Esophagus muscularis mucosa (tissue), 3 donors: Measurements from ENCODE around the gene KDM1A.

Experiments used
- POLR2A ChIP-seq: fragments of 450-650 bp; IDR thresholded peaks from one replicate; pipeline ENCODE4 v1.6.1; 2017; ENCODE audit warnings: antibody characterized with exemption, moderate library complexity, mild to moderate bottlenecking, low read depth
- POLR2AphosphoS5 ChIP-seq, 2 donors: sonication (generic); formaldehyde crosslinking; IDR thresholded peaks; one replicate each; pipeline ENCODE4 v1.6.1; 2017; ENCODE audit warnings: antibody characterized with exemption in 2 of 2
- TF ChIP-seq, protein P1 (sequence below), 3 experiments: fragments of 200-600 bp in 2 of 3; fragments of 450-650 bp in 1 of 3; sonication (generic) in 2 of 3; IDR thresholded peaks; one replicate each; pipeline ENCODE4 v1.5.1; 2017 to 2019; ENCODE audit warnings: antibody characterized with exemption in 3 of 3, mild to moderate bottlenecking in 2 of 3, moderate library complexity in 1 of 3

DNA sequence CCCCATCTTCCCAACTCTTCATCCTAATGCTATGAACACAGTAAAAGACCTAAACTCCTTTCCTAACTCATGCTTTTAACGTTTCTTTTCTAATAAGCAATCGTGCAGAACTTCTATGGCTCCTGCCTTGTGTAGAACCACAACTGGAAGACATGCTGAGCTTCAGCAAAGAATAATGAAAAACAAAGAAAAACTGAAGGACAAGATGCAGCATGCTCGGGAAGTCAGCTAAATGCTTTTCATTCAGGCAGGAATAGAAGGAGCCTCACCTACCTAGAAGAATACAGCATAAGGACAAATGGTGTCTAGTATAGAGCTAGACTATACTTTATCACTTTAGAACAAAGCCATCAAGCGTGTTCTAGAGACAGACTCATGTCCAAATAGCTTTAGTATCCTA is 103.5 kb downstream of the KDM1A start:
- TF ChIP-seq, protein P1, sequence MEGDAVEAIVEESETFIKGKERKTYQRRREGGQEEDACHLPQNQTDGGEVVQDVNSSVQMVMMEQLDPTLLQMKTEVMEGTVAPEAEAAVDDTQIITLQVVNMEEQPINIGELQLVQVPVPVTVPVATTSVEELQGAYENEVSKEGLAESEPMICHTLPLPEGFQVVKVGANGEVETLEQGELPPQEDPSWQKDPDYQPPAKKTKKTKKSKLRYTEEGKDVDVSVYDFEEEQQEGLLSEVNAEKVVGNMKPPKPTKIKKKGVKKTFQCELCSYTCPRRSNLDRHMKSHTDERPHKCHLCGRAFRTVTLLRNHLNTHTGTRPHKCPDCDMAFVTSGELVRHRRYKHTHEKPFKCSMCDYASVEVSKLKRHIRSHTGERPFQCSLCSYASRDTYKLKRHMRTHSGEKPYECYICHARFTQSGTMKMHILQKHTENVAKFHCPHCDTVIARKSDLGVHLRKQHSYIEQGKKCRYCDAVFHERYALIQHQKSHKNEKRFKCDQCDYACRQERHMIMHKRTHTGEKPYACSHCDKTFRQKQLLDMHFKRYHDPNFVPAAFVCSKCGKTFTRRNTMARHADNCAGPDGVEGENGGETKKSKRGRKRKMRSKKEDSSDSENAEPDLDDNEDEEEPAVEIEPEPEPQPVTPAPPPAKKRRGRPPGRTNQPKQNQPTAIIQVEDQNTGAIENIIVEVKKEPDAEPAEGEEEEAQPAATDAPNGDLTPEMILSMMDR (IDR thresholded peaks at IDR 0.05): no peak
- TF ChIP-seq POLR2AphosphoS5 (IDR thresholded peaks at IDR 0.05): no peak
- TF ChIP-seq POLR2A: no peak
